Gastrocnemius medialis (tissue), 4 donors: ENCODE data around the gene AADACL3. TPM values are rescaled to one million over a fixed set of nuclear protein-coding genes. Genes with fewer than 3 reads are reported as not detected.

Experiments
- ATAC-seq, 2 donors: fragments of 150-250 bp; one replicate each; pipeline ENCODE4 v1.9.1; 2016
- DNase-seq, 2 donors: peaks; one replicate each; pipeline ENCODE4 v3.0.0-alpha.2; 2019
- H3K27ac ChIP-seq, 4 donors: fragments of 200-600 bp; sonication (generic); 1 replicate in 1 of 4; 2 replicates in 3 of 4; pipeline ENCODE4 v1.5.1; 2016 to 2018; ENCODE audit warnings: mild to moderate bottlenecking in 2 of 4, moderate library complexity in 1 of 4
- H3K27me3 ChIP-seq, 3 donors: fragments of 200-600 bp; sonication (generic) in 2 of 3; 1 replicate in 1 of 3; 2 replicates in 2 of 3; pipeline versions ENCODE4 v1.5.1 to v1.6.0; 2016 to 2019; ENCODE audit warnings: mild to moderate bottlenecking in 1 of 3, moderate library complexity in 1 of 3
- H3K36me3 ChIP-seq, 2 donors: fragments of 200-600 bp; sonication (generic) in 1 of 2; one replicate each; pipeline ENCODE4 v1.5.1; 2017 to 2018
- H3K4me1 ChIP-seq, 2 donors: fragments of 200-600 bp; sonication (generic) in 1 of 2; one replicate each; pipeline ENCODE4 v1.5.1; 2016 to 2017; ENCODE audit warnings: mild to moderate bottlenecking in 2 of 2
- H3K4me3 ChIP-seq, 4 donors: fragments of 200-600 bp; sonication (generic) in 3 of 4; 1 replicate in 1 of 4; 2 replicates in 3 of 4; pipeline ENCODE4 v1.5.1; 2016 to 2019; ENCODE audit warnings: mild to moderate bottlenecking in 2 of 4
- H3K9me3 ChIP-seq, 3 donors: fragments of 200-600 bp; sonication (generic) in 2 of 3; 1 replicate in 1 of 3; 2 replicates in 2 of 3; pipeline ENCODE4 v1.5.1; 2016 to 2019
- POLR2A ChIP-seq, 2 donors: fragments of 450-650 bp; IDR thresholded peaks; one replicate each; pipeline ENCODE4 v1.6.1; 2017; ENCODE audit warnings: antibody characterized with exemption in 2 of 2, mild to moderate bottlenecking in 2 of 2, moderate library complexity in 2 of 2
- in situ Hi-C, 4 donors: fragments of 200-750 bp; cut with MboI; loops; one replicate each; pipeline versions ENCODE4 v1.15.0 to v1.8.0; 2017; ENCODE audit warnings: low sequenced_read_pairs in 4 of 4
- intact Hi-C: fragments of 100-400 bp; cut with DNase I; formaldehyde crosslinking; loops from one replicate; pipeline ENCODE4 v1.15.1; 2023; ENCODE audit warnings: low total_unique reads
- total RNA-seq, 4 donors: library from RNA; depleted of rRNA; stranded (reverse); fragments of >200 nt; gene quantifications; one replicate each; pipeline versions ENCODE4 v1.1.0 to v1.2.3, GENCODE V29; 2016
- TF ChIP-seq, protein P1 (sequence below), 5 experiments: fragments of 450-650 bp in 3 of 5; fragments of 200-600 bp in 2 of 5; sonication (generic) in 2 of 5; IDR thresholded peaks in 4 of 5; conservative IDR thresholded peaks in 1 of 5; 1 replicate in 4 of 5; 2 replicates in 1 of 5; pipeline ENCODE4 v1.5.1; 2016 to 2019; ENCODE audit warnings: antibody characterized with exemption in 5 of 5, mild to moderate bottlenecking in 3 of 5, moderate library complexity in 3 of 5

The AADACL3 gene
- total RNA-seq, 4 donors from 2014 or later = not detected

GRCh38 chr1:12756273-12756672, 40.4 kb downstream of the AADACL3 start:
- no peak for TF ChIP-seq POLR2A (IDR thresholded peaks at IDR 0.05)
- TF ChIP-seq, protein P1, sequence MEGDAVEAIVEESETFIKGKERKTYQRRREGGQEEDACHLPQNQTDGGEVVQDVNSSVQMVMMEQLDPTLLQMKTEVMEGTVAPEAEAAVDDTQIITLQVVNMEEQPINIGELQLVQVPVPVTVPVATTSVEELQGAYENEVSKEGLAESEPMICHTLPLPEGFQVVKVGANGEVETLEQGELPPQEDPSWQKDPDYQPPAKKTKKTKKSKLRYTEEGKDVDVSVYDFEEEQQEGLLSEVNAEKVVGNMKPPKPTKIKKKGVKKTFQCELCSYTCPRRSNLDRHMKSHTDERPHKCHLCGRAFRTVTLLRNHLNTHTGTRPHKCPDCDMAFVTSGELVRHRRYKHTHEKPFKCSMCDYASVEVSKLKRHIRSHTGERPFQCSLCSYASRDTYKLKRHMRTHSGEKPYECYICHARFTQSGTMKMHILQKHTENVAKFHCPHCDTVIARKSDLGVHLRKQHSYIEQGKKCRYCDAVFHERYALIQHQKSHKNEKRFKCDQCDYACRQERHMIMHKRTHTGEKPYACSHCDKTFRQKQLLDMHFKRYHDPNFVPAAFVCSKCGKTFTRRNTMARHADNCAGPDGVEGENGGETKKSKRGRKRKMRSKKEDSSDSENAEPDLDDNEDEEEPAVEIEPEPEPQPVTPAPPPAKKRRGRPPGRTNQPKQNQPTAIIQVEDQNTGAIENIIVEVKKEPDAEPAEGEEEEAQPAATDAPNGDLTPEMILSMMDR (IDR thresholded peaks at IDR 0.05 in 4 of 5, conservative IDR thresholded peaks at IDR 0.05 in 1 of 5) = no peak
- Histone ChIP-seq H3K9me3 (no peaks in the 10 kb centered on the region), H3K4me3 (no peak overlapping the region), H3K36me3 (no peaks in the 10 kb centered on the region), H3K27me3 (no peaks in the 10 kb centered on the region), H3K4me1 (no peaks in the 10 kb centered on the region), H3K27ac (no peak overlapping the region)
- in situ Hi-C loops (no loop called here), intact Hi-C loops (no loop called here)
- DNase-seq (no peak), ATAC-seq (no peak)

GRCh38 chr1:12756768-12757413, 41.0 kb downstream of the AADACL3 start:
- in situ Hi-C loops = no loop called here
- Histone ChIP-seq H3K36me3 (no peaks in the 10 kb centered on the region), H3K27me3 (no peaks in the 10 kb centered on the region), H3K9me3 (no peaks in the 10 kb centered on the region), H3K4me3 (no peak overlapping the region), H3K27ac (no peak overlapping the region), H3K4me1 (no peaks in the 10 kb centered on the region)
- DNase-seq (no peak), ATAC-seq (no peak)
- TF ChIP-seq, protein P1 (IDR thresholded peaks at IDR 0.05 in 4 of 5, conservative IDR thresholded peaks at IDR 0.05 in 1 of 5) = no peak
- TF ChIP-seq POLR2A (IDR thresholded peaks at IDR 0.05) = no peak
- intact Hi-C loops = no loop called here

DNA sequence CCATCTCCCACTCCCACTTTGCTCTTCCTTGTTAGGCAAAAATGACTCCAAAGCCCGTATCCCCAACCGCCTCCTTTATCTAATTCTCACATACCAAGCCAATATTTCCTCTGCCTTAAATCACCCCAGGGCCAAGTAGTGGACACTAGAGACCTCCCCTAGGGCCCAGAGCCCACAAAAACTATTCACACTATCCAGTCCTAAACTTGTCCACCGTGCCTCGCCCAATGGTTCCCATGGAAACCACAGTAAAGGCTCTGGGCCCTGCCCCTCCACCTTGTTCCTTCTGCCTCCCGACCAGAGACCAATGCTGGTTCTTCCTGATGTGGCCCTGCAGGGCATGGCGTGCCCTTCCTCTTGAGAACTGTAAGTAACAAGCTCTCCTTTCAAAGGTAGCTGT, 41.9 kb downstream of the AADACL3 start:
- in situ Hi-C loops = no loop called here
- Histone ChIP-seq H3K27ac (no peak overlapping the region), H3K36me3 (no peaks in the 10 kb centered on the region), H3K4me1 (no peaks in the 10 kb centered on the region), H3K27me3 (no peaks in the 10 kb centered on the region), H3K4me3 (no peak overlapping the region), H3K9me3 (no peaks in the 10 kb centered on the region)
- ATAC-seq (no peak), DNase-seq (no peak)
- intact Hi-C loops = no loop called here
- TF ChIP-seq POLR2A (IDR thresholded peaks at IDR 0.05) = no peak
- TF ChIP-seq, protein P1 (IDR thresholded peaks at IDR 0.05 in 4 of 5, conservative IDR thresholded peaks at IDR 0.05 in 1 of 5) = no peak

DNA sequence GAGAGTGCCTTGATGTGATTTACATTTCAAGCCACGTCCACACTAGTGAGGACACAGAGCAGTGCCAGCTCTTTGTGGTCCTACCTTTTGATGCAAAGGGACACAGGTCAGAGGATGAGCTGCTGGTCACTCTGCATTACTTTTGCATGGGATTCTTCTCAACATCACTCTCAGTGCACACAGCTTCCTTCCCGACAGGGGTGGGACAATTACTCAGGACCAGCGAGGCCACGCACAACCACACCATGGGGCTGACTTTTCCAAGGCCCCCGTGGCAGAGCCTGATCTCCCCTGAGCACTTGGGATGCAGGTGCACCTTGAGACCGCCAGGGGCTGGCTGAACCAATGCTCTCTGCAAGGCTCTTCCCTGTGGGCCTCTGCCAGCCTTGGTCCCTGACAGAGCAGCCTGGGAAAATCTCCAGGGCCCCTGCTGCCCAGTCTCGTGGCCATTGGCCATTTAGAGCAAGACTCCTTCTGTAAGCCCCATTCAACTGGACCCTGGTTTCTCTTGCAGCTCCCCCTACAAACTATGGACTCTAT, 44.4 kb downstream of the AADACL3 start:
- Histone ChIP-seq H3K4me3 (no peak overlapping the region), H3K36me3 (no peaks in the 10 kb centered on the region), H3K9me3 (no peaks in the 10 kb centered on the region), H3K4me1 (no peaks in the 10 kb centered on the region), H3K27me3 (no peaks in the 10 kb centered on the region), H3K27ac (no peak overlapping the region)
- DNase-seq = no peak
- intact Hi-C loops (no loop called here), in situ Hi-C loops (no loop called here)
- TF ChIP-seq POLR2A (IDR thresholded peaks at IDR 0.05) = no peak
- TF ChIP-seq, protein P1 (IDR thresholded peaks at IDR 0.05 in 4 of 5, conservative IDR thresholded peaks at IDR 0.05 in 1 of 5) = no peak
- ATAC-seq = no peak
